H7 (cell line): ENCODE data around the gene YIPF2. TPM values are rescaled to one million over a fixed set of nuclear protein-coding genes. Genes with fewer than 3 reads are reported as not detected.

Experiments
- DNase-seq: peaks from one replicate; pipeline ENCODE4 v3.0.0; 2012
- H3K27me3 ChIP-seq: 2 replicates; pipeline ENCODE4 v1.6.0; 2011; ENCODE audit warnings: mild to moderate bottlenecking, low read length; ENCODE audit not compliant: control insufficient read depth, insufficient read depth
- H3K36me3 ChIP-seq: replicated peaks from 2 replicates; pipeline ENCODE4 v1.5.1; 2011; ENCODE audit warnings: low read length; ENCODE audit not compliant: control insufficient read depth, insufficient read depth
- H3K4me3 ChIP-seq: 2 replicates; pipeline ENCODE4 v1.5.1; 2011; ENCODE audit warnings: low read depth, mild to moderate bottlenecking, control low read depth, low read length, moderate library complexity; ENCODE audit not compliant: insufficient read depth
- total RNA-seq: library from RNA; depleted of rRNA; stranded (reverse); fragments of >200 nt; shearing (Covaris generic); gene quantifications from 2 replicates; pipeline ENCODE4 v1.2.3, GENCODE V29; 2014

YIPF2 gene
- total RNA-seq, 1 experiment from 2014 or later, result 81.1 TPM

GRCh38 chr19:10922638-10923014, 5.8 kb downstream of the YIPF2 start:
- Histone ChIP-seq H3K27me3 (no peaks in the 10 kb centered on the region), H3K4me3 (no peak overlapping the region), H3K36me3 (peaks cover 20% of the 10 kb centered on the region)
- peak; percentile 48 for DNase-seq

GRCh38 chr19:10921910-10922637, 6.4 kb downstream of the YIPF2 start:
- H3K36me3 ChIP-seq, result peaks cover 17% of the 10 kb centered on the region
- DNase-seq, result peak; percentile 72
- H3K27me3 ChIP-seq, result no peaks in the 10 kb centered on the region
- H3K4me3 ChIP-seq, result no peak overlapping the region

- peak; percentile 55 for DNase-seq
- Histone ChIP-seq H3K36me3 (peaks cover 19% of the 10 kb centered on the region), H3K27me3 (no peaks in the 10 kb centered on the region), H3K4me3 (no peak overlapping the region)
Observed at GRCh38 chr19:10921199-10921909, 7.1 kb downstream of the YIPF2 start.

- Histone ChIP-seq H3K27me3 (no peaks in the 10 kb centered on the region), H3K4me3 (no peak overlapping the region), H3K36me3 (peaks cover 19% of the 10 kb centered on the region)
- peak; percentile 43 for DNase-seq
Observed at GRCh38 chr19:10920781-10921180, 7.7 kb downstream of the YIPF2 start.

GRCh38 chr19:10920288-10920655, 8.2 kb downstream of the YIPF2 start:
- H3K4me3 ChIP-seq, result no peak overlapping the region
- peak; percentile 27 for DNase-seq
- peaks cover 15% of the 10 kb centered on the region for H3K36me3 ChIP-seq
- H3K27me3 ChIP-seq, result no peaks in the 10 kb centered on the region

- Histone ChIP-seq H3K4me3 (no peak overlapping the region), H3K27me3 (no peaks in the 10 kb centered on the region), H3K36me3 (peaks cover 15% of the 10 kb centered on the region)
- peak; percentile 43 for DNase-seq
Observed at GRCh38 chr19:10919352-10920287, 8.8 kb downstream of the YIPF2 start.

- H3K36me3 ChIP-seq, result peaks cover 19% of the 10 kb centered on the region
- no peak for DNase-seq
- H3K27me3 ChIP-seq, result no peaks in the 10 kb centered on the region
- no peak overlapping the region for H3K4me3 ChIP-seq
Observed at GRCh38 chr19:10918359-10918758, 10.1 kb downstream of the YIPF2 start.

- Histone ChIP-seq H3K36me3 (peaks cover 22% of the 10 kb centered on the region), H3K4me3 (no peak overlapping the region), H3K27me3 (no peaks in the 10 kb centered on the region)
- peak; percentile 33 for DNase-seq
Observed at GRCh38 chr19:10916602-10917001, 11.8 kb downstream of the YIPF2 start.

GRCh38 chr19:10915130-10916091, 13.0 kb downstream of the YIPF2 start:
- no peaks in the 10 kb centered on the region for H3K27me3 ChIP-seq
- no peak for DNase-seq
- H3K4me3 ChIP-seq, result no peak overlapping the region
- peaks cover 28% of the 10 kb centered on the region for H3K36me3 ChIP-seq

- no peak for DNase-seq
- peaks cover 21% of the 10 kb centered on the region for H3K36me3 ChIP-seq
Observed at GRCh38 chr19:10913716-10914340, 14.6 kb downstream of the YIPF2 start.

GRCh38 chr19:10912619-10913018, 15.8 kb downstream of the YIPF2 start:
- H3K27me3 ChIP-seq, result no peaks in the 10 kb centered on the region
- no peak for DNase-seq
- H3K4me3 ChIP-seq, result no peak overlapping the region
- H3K36me3 ChIP-seq, result peaks cover 23% of the 10 kb centered on the region

More at GRCh38 chr19:10913716-10914340, 14.6 kb downstream of the YIPF2 start:
- Histone ChIP-seq H3K27me3 (no peaks in the 10 kb centered on the region), H3K4me3 (no peak overlapping the region)

- H3K27me3 ChIP-seq, result no peaks in the 10 kb centered on the region
- no peak for DNase-seq
- peaks cover 24% of the 10 kb centered on the region for H3K36me3 ChIP-seq
- no peak overlapping the region for H3K4me3 ChIP-seq
Observed at GRCh38 chr19:10911579-10912363, 16.7 kb downstream of the YIPF2 start.
